HT1080 (cell line): ENCODE data around the gene SCGB1D4. TPM values are rescaled to one million over a fixed set of nuclear protein-coding genes. Genes with fewer than 3 reads are reported as not detected.
"Not testable (repeated sequence)": the region's sequence is repeated elsewhere in the genome, so short reads cannot be mapped to it uniquely, and the experiment has no call there.

Source experiments
- DNase-seq: peaks from one replicate; pipeline ENCODE4 v3.0.0-alpha.2; 2015; ENCODE audit warnings: low read depth
- polyA plus RNA-seq, 2 experiments: library from polyadenylated mRNA; depleted of rRNA; stranded (reverse); fragments of >200 nt; gene quantifications; 2 replicates each; pipeline ENCODE4 v1.2.3, GENCODE V29; 2015
- total RNA-seq: library from RNA; depleted of rRNA; stranded (reverse); fragments of >200 nt; shearing (Covaris generic); gene quantifications from 2 replicates; pipeline ENCODE4 v1.2.3, GENCODE V29; 2014; rRNA removed

Gene SCGB1D4, protein sequence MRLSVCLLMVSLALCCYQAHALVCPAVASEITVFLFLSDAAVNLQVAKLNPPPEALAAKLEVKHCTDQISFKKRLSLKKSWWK
- not detected in 2 replicates for total RNA-seq
- not detected in 2 replicates for polyA plus RNA-seq (2015; cell fraction: cytosol; rRNA removed)
- polyA plus RNA-seq (2015; cell fraction: nucleus; rRNA removed): not detected in 2 replicates

DNA sequence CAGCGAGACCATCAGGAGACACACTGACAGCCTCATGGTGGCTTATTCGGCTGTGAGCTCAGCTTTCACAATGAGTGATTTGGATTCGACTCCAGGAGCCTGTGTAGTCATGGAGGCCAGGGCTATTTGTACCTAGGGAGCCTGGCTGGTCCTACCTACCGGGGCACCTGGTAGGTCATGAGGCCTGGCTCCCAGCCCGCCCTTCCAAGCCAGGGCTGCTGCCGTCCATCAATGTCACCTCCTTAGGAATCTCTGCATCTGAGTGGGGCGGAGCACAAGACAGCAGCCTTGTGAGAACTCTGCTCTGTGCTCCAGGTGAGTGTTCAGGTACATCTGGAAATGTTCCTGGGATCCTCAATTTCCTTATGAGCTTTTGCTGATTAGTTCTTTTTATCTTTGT is at the start of gene SCGB1D4:
Gene SCGB1D4, minus strand, starts transcription at position 101 of the 400 bp plus-strand sequence. Its CDS starts 65 bp downstream, at position 36.
- DNase-seq: no peak

DNA sequence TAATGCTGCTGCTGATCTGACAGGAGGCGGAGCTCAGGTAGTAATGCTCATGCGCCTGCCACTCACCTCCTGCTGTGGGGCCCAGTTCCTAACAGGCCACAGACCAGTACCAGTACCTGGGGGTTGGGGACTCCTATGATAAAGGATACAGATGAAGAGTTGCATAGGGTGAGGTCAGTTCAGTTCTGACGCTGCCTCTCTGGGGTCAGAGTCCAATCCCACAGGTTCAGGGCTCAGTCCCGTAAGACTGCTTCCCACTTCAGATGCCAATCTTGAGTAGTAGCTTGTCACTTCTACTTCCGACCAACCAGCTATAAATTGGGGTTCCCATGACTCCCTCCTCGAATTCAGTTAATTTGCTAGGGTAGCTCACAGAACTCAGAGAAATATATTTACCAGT is 47.0 kb upstream of the SCGB1D4 start:
- no peak for DNase-seq

DNA sequence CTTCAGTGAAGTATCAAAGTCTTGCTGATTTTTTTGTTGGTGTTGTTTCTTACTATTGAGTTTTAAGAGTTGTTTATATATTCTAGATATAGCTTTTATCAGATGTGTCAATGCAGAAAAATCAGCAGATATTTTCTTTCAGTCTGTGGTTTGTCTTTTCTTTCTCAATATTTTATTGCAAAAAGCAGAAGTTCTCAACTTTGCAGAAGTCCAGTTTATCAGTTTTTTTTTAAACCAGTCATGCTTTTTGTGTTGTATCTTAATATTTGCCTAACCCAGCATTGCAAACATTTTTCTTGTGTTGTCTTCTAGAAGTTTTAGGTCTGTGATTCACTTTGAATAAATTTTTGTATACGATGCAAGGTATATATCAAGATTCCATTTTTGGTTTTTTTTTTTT is 45.3 kb upstream of the SCGB1D4 start:
- no peak for DNase-seq

GRCh38 chr11:62343646-62344190 is 44.8 kb upstream of the SCGB1D4 start:
- not testable (repeated sequence) for DNase-seq

GRCh38 chr11:62341588-62341987 is 42.7 kb upstream of the SCGB1D4 start:
- no peak for DNase-seq

GRCh38 chr11:62340269-62340901 is 41.5 kb upstream of the SCGB1D4 start:
- peak; percentile 29 for DNase-seq

DNA sequence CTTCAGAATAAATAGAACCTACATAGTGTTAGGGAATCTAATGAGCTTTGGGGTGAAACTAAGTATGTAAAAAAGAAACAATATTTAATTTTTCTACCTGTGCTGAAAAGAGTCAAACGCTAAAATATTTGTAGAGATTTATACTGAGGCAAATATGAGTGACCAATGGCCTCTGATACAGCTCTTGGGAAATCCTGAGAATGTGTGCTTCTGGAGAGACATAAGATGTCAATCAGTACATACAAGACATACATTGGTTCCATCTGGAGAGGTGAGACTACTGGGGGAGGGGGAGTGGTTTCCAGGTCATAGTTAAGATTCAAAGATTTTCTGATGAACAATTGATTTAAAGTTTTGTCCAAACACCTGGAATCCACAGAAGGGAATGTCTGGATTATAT is 39.3 kb upstream of the SCGB1D4 start:
- no peak for DNase-seq

GRCh38 chr11:62337303-62338181 is 38.7 kb upstream of the SCGB1D4 start, which contains the start of gene ASRGL1:
ASRGL1 (plus strand) TSS chr11:62337448; CDS start chr11:62337978, 530 bp downstream.
- DNase-seq: peak; percentile 44

GRCh38 chr11:62336949-62337302 is 38.1 kb upstream of the SCGB1D4 start:
- not testable (repeated sequence) for DNase-seq

- no peak for DNase-seq
Measured at GRCh38 chr11:62333768-62334167, 34.9 kb upstream of the SCGB1D4 start.

- not testable (repeated sequence) for DNase-seq
Measured at GRCh38 chr11:62331264-62331663, 32.4 kb upstream of the SCGB1D4 start.

DNA sequence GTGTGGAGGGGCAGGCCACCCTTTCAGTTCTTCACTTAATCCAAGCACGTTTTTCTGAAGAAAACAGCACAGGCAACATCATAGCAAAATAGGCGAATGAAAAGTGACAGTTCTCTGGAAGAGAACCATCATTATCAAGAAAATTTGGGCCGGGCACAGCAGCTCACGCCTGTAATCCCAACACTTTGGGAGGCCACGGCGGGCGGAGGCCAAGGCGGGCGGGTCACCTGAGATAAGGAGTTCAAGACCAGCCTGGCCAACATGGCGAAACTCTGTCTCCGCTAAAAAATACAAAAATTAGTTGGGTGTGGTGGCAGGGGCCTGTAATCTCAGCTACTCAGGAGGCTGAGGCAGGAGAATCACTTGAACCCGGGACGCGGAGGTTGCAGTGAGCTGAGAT is 28.7 kb upstream of the SCGB1D4 start:
- DNase-seq: not testable (repeated sequence)

GRCh38 chr11:62326719-62327118 is 27.8 kb upstream of the SCGB1D4 start:
- DNase-seq: not testable (repeated sequence)

- not testable (repeated sequence) for DNase-seq
Measured at GRCh38 chr11:62325781-62326180, 26.9 kb upstream of the SCGB1D4 start.

- peak; percentile 70 for DNase-seq
Measured at GRCh38 chr11:62324731-62325556, 26.1 kb upstream of the SCGB1D4 start.

DNA sequence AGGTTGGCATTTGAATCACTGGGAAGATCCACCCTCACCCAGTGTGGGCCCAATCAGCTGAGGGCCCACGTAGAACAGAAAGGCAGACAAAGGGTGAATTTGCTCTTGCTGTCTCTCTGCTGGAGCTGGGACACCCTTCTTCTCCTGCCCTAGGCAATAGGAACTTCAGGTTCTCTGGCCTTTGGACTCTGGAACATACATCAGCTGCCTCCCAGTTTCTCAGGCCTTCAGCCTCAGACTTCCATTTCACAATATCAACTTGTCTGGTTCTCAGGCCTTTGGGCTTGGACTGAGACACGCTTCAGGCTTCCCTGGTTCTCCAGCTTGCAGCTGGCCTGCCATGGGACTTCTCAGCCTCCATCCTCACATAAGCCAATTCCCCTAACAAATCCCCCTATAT is 23.6 kb upstream of the SCGB1D4 start:
- DNase-seq: no peak

GRCh38 chr11:62315431-62315830 is 16.6 kb upstream of the SCGB1D4 start:
- DNase-seq: no peak

DNA sequence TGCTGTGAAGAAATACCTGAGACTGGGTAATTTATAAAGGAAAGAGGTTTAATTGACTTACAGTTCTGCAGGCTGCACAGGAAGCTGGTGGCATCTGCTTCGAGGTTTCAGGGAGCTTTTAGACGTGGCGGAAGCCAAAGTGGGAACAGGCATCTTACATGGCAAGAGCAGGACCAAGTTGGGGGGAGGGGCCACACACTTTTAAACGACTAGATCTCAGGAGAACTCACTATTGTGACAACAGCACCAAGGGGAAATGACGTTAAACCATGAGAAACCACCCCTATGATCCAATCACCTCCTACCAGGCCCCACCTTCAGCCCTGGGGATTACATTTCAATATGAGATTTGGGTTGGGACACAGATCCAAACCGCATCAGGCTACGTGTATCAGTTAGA is 11.1 kb upstream of the SCGB1D4 start:
- DNase-seq: no peak

GRCh38 chr11:62307950-62308349 is 9.1 kb upstream of the SCGB1D4 start:
- DNase-seq: no peak

DNA sequence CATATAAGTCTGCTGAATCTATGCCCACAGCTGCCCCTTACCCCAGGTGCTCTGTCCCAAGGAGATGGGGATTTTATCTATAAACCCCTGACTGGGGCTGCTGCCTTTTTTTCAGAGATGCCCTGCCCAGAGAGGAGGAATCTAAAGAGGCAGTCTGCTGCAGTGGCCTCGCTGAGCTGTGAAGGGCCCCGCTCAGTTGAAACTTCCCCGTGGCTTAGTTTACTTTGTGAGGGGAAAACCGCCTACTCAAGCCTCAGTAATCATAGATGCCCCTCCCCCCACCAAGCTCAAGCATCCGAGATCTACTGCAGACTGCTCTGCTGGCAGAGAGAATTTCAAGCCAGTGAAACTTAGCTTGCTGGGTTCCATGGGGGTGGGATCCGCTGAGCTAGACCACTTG is 7.4 kb upstream of the SCGB1D4 start:
- no peak for DNase-seq

DNA sequence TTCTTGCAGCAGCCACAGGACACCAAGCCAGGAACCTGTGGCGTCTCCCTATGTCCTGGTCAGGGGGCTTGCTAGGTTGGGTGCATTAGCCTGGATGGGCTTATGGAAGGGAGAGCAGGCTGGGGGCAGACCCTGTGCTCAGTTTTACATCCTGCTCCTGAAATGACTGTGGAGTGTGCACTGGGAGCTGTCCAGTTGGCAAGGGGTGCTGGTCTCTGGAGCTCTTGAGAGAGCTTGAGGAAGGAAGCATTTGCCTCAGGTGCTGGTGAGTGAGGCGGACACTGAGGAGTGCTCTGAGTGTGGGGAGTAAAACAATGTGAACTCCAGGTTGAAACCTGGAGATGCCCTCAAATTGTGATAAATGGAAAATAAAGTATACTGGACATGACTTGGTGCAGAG is 3.4 kb downstream of the SCGB1D4 start:
- peak; percentile 34 for DNase-seq
